ENCODE measurements around the gene NOS3. TPM values are rescaled to one million over a fixed set of nuclear protein-coding genes. Genes with fewer than 3 reads are reported as not detected.

The NOS3 gene
- polyA plus RNA-seq, 1 donor from 2014 or later = not detected

DNA sequence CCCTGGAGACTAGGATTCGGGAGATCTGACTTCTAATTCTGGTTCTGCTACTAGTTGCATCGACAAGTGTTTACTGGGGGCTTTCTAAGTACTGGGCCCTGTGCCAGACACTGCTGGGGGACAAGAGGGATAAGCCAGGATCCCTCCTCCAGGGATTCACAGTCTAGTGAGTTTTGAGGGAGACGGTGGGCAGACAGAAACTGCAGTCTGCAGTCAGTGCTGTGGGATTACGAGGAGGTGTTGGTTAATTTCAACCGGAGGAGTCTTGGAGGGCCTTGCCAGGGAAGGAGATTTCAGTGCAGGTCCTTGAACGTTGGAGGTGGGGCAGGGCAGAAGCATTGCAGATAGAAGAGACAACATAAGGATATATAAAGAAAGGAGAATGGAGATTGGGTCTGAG, 9.2 kb upstream of the NOS3 start:
- H3F3A ChIP-seq (ENCODE audit: insufficient read depth, low read length, poor library complexity, severe bottlenecking) = peaks cover 7% of the 10 kb centered on the region
- H3K36me3 ChIP-seq (ENCODE audit: insufficient read depth, low read length) = no peaks in the 10 kb centered on the region
- H2AFZ ChIP-seq (ENCODE audit: low read depth, low read length) = no peak overlapping the region
- no peak for TF ChIP-seq EP300 (conservative IDR thresholded peaks at IDR 0.05; ENCODE audit: poor library complexity, severe bottlenecking)
- no peak for TF ChIP-seq EZH2 (IDR thresholded peaks at IDR 0.05; ENCODE audit: borderline replicate concordance, insufficient read depth, low read length, poor library complexity, severe bottlenecking)
- TF ChIP-seq TAF1 (IDR thresholded peaks at IDR 0.05; ENCODE audit: low read depth) = no peak
- no peak for TF ChIP-seq SMC3 (conservative IDR thresholded peaks at IDR 0.05; ENCODE audit: poor library complexity)
- TF ChIP-seq CTCF (IDR thresholded peaks at IDR 0.05; ENCODE audit: poor library complexity, severe bottlenecking) = no peak
- TF ChIP-seq RAD21 (conservative IDR thresholded peaks at IDR 0.05) = no peak
- TF ChIP-seq POLR2AphosphoS5 (IDR thresholded peaks at IDR 0.05) = no peak
- TF ChIP-seq, protein P1, sequence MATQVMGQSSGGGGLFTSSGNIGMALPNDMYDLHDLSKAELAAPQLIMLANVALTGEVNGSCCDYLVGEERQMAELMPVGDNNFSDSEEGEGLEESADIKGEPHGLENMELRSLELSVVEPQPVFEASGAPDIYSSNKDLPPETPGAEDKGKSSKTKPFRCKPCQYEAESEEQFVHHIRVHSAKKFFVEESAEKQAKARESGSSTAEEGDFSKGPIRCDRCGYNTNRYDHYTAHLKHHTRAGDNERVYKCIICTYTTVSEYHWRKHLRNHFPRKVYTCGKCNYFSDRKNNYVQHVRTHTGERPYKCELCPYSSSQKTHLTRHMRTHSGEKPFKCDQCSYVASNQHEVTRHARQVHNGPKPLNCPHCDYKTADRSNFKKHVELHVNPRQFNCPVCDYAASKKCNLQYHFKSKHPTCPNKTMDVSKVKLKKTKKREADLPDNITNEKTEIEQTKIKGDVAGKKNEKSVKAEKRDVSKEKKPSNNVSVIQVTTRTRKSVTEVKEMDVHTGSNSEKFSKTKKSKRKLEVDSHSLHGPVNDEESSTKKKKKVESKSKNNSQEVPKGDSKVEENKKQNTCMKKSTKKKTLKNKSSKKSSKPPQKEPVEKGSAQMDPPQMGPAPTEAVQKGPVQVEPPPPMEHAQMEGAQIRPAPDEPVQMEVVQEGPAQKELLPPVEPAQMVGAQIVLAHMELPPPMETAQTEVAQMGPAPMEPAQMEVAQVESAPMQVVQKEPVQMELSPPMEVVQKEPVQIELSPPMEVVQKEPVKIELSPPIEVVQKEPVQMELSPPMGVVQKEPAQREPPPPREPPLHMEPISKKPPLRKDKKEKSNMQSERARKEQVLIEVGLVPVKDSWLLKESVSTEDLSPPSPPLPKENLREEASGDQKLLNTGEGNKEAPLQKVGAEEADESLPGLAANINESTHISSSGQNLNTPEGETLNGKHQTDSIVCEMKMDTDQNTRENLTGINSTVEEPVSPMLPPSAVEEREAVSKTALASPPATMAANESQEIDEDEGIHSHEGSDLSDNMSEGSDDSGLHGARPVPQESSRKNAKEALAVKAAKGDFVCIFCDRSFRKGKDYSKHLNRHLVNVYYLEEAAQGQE (IDR thresholded peaks at IDR 0.05; ENCODE audit: borderline replicate concordance) = no peak
- TF ChIP-seq MXI1 (conservative IDR thresholded peaks at IDR 0.05; ENCODE audit: poor library complexity, severe bottlenecking) = no peak
- no peak overlapping the region for H3K4me2 ChIP-seq (ENCODE audit: low read length)
- peaks cover 8% of the 10 kb centered on the region for H3K79me2 ChIP-seq (replicated peaks; ENCODE audit: insufficient read depth, low read length)
- no peak overlapping the region for H3K4me3 ChIP-seq (ENCODE audit: low read length)
- no peaks in the 10 kb centered on the region for H3K9me2 ChIP-seq (ENCODE audit: insufficient read depth, low read length)
- no peaks in the 10 kb centered on the region for H3K27me3 ChIP-seq (ENCODE audit: insufficient read depth, low read depth, low read length)
- no peaks in the 10 kb centered on the region for H3K9me3 ChIP-seq (ENCODE audit: low read length)
- no peaks in the 10 kb centered on the region for H4K20me1 ChIP-seq (ENCODE audit: insufficient read depth)
- H3K9ac ChIP-seq (ENCODE audit: low read length) = no peak overlapping the region
- H3K27ac ChIP-seq (ENCODE audit: low read length) = no peak overlapping the region

DNA sequence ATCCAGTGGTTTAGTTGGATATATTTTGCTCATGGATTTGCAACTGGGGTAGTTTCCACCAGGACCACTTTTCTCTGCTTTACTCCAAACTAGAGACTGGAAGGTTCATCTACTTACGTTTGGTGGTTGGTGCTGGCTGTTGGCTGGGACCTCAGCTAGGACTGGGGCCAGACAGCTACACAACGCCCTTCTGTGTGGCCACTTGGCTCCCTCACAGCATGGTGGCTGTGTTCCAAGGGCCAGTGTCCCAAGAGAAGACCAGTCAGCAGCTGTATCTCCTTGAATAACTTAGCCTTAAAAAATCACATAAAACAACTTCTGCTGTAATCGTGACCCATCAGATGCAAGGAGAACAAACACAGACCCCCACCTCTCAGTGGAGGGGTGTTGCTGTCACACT, 8.5 kb upstream of the NOS3 start:
- no peaks in the 10 kb centered on the region for H3K36me3 ChIP-seq (ENCODE audit: insufficient read depth, low read length)
- H4K20me1 ChIP-seq (ENCODE audit: insufficient read depth) = no peaks in the 10 kb centered on the region
- H3K27ac ChIP-seq (ENCODE audit: low read length) = no peak overlapping the region
- no peaks in the 10 kb centered on the region for H3K9me3 ChIP-seq (ENCODE audit: low read length)
- H2AFZ ChIP-seq (ENCODE audit: low read depth, low read length) = no peak overlapping the region
- H3K9me2 ChIP-seq (ENCODE audit: insufficient read depth, low read length) = no peaks in the 10 kb centered on the region
- H3K4me3 ChIP-seq (ENCODE audit: low read length) = no peak overlapping the region
- H3F3A ChIP-seq (ENCODE audit: insufficient read depth, low read length, poor library complexity, severe bottlenecking) = peaks cover 7% of the 10 kb centered on the region
- TF ChIP-seq POLR2AphosphoS5 (IDR thresholded peaks at IDR 0.05) (no peak), CTCF (IDR thresholded peaks at IDR 0.05; ENCODE audit: poor library complexity, severe bottlenecking) (no peak)
- no peaks in the 10 kb centered on the region for H3K27me3 ChIP-seq (ENCODE audit: insufficient read depth, low read depth, low read length)
- no peak overlapping the region for H3K4me2 ChIP-seq (ENCODE audit: low read length)
- H3K9ac ChIP-seq (ENCODE audit: low read length) = no peak overlapping the region
- peaks cover 1% of the 10 kb centered on the region for H3K79me2 ChIP-seq (replicated peaks; ENCODE audit: insufficient read depth, low read length)
